Measurements from ENCODE around the gene BMF.

The BMF gene

DNA sequence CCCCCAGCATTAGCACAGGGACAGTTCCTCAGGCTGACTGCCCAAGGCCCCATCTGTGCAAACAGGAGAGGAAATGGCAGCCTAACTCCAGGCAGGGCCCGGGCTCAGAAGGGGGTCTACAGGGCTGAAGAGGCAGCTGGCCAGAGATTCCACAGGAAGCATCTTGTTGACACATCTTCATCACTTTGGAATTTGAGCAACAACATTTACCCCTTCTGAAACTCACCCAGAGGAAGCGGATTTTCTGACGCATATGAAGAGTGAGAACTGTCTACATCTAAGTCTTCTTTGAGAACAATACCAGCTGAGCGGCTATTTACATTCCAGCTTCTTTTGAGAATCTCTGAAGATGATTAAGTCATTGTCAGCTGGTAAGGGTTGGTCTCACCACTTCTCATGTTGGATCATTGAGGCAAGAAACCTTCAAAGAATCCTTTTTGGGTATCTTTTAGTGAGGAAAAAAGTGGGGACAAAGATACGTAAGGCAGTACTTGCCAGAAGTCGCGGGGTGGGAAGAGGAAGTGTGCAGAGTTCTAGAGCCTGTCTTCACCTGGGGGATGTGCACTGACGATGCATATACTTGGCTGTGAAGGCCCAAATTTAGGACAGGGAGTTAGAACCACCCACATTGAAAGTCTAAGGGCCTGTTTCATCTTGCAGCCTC is 44.3 kb downstream of the BMF start:
- no peak for DNase-seq

DNA sequence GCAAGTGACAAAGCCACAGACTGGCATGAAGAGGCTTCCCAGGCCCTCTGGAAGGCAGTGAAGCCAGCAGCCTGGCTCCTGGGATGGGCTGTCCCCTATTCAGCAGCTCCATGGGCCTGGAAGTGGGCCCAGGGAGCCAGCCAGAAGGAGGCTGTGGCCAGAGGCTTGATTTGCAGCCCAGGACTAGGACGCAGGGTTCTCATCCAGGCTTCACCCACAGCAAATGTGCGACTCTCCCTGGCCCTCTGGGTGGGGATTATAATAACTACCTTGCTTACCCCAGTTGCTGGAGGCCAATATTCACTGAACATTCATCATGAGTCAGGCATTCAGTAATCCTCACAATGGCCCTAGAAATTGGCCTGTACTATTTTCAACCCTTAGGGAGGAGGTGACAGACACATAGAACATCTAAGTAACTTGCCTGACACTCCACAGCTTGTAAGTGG is 45.1 kb downstream of the BMF start:
- DNase-seq: no peak

DNA sequence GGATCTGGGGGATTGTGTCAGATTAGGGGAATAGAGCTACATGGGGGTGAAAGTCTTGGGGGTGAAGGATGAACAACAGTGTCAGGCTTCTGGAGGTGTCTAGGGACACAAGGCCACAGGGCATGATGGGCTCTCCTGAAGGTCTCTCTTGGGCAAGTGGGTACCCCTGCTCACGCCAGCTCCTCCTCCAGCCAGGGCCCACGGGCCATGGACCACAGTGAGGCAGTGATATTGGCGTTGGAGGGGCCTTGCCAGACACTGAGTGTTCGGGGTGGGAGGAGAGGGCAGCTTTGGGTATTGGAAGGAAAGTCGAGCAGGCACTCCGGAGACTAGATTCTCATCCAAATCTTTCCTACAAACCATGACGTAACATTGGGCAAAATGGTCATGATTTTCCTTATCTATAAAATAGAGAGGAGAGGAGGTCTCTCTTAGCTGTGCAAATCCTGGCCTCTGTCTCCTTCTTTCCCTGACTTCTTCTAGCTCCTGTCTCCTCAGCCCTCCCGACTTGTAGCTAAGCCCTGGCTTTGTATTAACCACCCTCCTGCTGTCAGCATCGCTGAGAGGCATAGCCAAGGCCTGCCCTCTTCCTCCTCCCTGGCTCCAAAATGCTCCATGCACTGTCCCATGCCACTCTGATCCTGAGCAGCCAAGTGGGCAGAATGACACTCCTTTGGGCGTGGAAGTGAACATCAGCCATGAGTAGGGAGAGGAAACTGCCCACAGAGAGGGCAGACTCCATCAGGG is 45.7 kb downstream of the BMF start:
- DNase-seq: no peak

DNA sequence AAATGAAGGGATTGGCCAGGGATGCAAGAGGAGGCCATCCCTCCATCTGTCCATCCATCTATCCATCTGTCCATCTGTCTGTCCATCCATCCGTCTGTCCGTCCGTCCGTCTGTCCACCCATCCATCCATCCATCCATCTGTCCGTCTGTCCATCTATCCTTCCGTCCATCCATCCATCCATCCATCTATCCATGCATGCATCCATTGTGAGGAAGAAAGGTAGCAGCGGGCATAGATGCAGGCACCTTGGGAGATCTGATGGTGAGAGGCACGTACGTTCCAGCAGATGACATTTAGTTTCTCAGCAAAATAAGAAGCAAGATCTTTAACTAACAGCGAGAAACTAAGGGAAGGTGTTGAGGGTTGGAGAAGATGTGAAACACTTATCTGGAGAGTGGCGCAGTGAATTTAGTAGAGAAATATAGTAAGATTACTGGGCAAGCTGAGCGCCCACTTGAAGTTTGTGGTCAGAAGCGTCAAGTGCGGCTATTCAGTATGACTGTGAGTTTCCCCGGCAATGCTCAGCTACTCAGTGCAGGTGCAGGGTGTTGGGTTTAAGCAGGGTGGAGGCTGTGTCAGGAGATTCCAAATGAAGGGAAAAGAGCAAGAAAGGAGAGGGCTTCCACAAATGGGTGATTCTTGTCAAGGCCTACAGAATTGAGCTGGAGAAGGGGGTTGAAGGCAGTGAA is 47.3 kb downstream of the BMF start:
- DNase-seq: no peak

DNA sequence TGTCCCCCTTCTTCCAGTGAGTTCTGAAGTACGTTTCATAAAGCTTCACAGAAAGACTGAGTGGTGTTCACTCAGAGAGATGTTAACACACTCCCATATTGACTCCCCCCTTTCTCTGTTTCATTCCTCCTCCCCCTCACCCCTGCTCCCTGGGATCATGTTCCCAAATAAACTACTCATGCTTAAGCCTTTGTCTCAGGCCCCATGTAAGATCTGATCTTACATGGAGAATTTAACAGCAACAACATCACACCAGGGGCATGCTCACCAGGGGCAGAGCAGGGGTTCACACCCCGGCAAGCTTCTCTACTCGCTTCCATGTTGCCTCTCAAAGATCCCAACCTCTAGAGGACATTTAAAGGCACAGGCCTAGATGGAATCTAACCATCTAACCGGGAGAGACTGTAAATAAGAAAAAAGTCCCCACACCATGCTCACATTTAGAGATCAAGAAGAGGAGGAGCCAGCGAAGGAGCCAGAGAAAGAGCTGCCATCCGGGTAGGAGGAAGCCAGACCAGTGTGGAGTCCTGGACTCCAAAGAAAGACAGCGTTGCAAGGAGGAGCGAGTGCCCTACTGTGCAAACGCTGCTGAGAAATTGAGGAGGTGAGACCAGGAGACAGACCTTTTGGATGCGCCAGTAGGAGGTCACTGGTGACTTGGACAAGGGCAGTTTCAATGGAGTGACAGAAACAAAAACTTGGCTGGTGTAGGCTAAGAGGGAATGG is 48.3 kb downstream of the BMF start:
- DNase-seq: peak; percentile 24

DNA sequence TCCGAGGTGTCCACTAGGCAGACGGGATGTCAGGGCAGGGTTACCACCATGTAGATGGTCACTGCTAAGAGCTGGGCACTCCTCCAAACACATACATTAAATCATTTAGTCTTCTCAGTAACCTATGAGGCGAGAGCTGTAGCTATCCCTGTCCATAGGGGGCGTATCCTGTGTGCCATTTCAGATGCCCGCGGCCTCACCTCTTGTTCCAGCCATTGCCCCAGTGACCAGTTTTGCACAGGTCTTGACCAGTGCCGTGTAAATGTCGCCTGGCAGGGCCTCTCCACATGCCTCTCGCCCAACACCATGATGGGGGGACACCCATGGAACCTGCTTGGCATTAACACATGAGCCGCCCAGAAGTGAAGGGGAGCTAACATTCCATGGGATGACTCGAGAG is 48.9 kb downstream of the BMF start:
- DNase-seq: peak; percentile 17

DNA sequence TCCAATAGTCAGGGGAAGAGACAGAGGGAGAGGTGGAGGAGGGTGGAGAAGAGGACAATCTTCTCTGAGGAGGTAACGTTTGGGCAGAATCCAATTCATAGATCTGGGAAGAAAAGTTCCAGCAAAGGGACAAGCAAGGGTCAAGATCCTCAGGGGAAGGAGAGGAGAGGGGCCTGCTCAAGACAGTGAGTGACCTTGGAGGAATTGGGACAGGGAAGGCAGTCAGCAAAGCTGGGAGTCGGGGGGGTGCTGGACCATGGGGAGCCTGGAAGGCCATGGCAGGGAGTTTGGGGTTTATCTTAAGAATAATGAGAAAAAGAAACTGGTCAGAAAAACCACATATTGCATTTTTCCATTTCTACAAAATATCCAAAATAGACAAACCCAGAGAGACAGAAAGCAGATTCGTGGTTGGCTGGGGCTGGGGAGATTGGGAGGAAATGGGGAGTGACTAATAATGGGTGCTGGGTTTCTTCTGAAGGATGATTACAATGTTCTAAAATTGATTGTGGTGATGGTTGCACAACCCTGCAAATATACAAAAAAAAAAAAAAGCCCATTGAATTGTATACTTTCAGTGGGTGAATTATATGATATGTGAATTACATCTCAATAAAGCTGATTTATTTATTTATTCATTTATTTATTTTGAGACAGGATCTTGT is 50.1 kb downstream of the BMF start:
- DNase-seq: peak; percentile 21

DNA sequence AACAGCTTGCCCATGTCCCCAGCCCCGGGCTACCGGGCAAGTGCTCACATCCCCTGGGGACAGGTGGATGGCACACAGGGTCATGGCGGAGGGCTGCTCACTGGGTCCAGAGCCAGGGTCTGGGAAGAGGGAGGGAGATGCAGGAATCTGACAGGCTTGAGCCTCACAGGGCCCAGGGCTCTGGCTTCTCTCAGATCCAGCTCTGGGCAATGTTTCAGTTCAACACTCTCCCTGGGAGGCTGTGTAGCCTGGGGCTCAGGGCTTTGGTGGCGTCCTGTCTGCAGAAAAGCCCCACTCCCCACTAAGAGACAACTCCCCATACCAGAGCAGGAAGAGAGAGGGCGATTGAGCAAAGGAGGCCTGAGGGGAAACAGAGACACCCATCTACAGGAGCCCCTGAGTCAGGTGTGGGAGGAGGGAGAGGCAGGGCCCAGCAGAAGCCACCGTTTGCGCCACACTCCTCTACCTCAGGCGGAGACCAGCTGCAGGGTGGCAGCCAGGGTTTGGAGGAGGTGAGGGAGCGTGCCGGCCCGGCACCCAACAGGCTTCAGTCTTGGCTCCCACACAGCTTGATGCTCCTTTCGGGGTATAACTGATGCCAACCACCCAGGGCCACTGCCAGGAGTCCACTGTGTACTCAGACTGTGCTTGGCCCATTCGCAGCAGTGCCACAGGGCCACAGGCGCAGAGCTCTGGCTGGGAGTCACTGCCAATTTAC is 52.9 kb downstream of the BMF start:
- DNase-seq: no peak

DNA sequence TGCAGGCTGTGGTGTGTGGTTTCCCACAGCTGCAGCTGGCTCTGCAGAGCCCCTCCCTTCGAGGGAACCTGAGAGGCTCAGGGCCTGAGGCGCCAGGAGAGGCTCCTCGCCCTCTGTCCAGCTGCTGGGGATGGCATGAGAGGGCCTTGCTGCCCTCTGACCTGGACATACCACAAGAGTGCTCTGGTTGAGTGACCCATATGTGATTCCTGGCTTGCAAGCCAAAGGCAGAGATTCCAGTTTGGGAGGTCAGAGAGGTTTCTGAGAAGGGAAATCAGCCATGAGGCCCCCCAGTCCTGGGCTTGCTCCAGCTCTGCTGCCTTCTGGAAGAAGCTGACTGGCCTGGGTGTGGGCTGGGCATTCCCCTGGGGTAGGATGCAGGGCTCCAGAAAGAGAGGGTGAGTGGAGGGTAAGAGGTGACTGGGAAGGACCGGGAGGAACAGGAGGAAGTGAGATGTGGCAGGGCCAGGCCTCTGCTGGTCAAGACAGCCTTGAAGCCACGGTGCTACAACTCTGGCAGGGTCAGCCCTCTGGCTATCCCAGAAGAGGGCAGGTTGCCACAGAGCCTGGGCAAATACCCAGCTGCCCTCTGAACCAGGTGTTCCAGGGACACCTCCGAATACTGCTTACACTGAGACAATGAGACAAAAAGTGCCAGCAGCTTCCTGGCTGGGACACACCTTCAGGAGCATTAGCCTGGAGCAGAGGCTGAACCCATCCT is 53.7 kb downstream of the BMF start:
- DNase-seq: no peak

DNA sequence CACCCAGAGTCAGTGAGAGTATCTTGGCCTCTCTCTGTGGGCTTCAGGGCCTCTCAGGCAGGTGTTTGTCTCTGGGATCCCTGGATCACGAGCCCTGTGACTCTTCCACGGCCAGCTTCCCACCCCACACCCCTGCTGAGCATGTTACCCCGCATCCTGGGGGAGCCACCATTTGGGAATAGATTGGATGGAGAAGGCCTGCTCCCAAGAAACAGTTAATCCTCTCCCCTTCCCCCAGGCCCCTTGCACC is 54.1 kb downstream of the BMF start:
- DNase-seq: no peak

DNA sequence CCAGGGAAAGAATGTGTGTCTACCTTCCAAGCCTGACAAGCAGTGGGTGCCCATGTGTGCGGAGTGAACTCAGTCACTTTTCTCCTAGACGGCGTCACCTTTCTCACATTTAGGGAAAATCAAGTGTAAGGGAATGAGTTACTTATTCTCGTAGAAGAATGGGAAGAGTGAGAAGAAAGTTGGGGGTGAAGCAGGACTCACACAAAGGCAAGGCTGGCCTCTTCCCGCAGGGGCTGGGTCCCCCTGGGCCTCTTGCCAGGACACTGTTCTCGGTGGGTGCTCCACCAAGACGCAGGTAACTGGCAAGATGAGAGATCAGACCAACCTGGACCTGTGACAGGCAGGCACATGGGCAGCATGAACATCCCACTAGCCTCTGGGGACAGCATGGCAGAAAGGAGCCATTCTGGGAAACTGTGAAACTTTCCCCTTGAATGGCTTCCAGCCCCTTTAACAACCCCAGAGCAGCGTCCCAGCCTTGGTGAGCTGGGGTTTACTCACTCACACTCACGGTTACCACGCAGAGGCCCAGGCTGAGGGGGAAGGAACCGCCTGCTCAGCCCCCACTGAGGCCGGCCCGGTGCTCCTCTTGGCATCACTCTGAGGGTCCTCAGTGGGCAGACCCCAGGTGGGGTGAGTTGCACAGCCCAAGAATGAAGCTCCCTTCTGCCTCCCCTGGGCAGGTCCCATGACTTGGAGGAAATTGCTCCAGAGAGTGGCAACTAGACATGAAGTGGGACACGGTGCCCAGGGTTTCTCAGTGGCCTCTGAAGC is 54.7 kb downstream of the BMF start:
- DNase-seq: no peak

DNA sequence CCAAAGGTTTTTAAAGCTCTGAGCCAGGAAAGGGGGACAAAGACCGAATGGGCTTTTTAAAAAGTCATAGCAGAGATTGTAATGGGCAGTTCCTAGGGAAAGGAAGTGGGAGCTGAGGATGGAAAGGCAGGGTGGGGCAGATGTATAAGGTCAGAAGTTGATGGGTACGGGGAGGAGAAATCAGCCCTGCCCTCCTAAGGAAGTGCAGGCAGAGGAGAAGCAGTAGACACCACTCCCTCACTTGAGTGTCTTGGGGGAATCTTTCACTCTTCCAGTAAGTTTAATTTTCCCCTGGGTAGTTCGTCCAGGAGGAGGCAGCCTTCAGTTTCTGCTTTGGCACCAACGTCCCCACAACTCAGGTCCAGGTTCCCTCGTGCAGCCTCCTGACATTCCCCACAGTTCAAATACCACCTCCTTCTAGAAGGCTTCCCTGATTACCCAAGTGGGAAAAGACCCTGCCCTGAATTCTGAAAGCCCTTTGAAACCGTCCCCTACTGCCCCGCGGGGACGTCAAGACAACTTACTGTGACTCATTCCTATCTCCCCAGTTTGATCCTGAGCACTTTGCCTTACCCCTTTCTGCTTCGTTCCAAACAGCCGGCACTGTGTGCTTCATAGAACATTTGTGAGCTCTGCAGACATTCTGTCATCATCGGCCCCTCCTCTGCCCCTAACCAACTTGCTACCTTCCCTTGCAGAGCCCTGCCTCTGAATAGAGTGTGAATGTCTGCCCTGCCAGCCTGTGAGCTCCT is 55.4 kb downstream of the BMF start:
- DNase-seq: no peak

DNA sequence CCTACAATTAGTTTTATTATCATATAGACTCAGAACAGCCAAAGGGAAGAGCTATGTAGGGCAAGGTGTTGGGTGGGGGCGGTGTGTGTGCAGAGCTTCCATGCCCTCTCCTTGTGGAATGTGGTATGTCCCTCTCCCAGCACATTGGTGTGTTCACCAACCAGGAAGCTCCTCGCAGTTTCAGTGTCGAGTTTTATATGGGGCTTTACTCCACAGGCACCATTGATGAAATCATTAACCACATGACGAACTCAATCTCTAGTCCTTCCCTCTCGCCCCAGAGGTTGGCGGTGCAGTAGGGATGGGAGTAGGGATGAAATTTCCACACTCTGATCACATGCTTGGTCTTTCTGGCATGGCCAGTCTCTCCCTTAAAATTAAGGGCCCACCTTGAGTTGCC is 56.1 kb downstream of the BMF start:
- DNase-seq: no peak

DNA sequence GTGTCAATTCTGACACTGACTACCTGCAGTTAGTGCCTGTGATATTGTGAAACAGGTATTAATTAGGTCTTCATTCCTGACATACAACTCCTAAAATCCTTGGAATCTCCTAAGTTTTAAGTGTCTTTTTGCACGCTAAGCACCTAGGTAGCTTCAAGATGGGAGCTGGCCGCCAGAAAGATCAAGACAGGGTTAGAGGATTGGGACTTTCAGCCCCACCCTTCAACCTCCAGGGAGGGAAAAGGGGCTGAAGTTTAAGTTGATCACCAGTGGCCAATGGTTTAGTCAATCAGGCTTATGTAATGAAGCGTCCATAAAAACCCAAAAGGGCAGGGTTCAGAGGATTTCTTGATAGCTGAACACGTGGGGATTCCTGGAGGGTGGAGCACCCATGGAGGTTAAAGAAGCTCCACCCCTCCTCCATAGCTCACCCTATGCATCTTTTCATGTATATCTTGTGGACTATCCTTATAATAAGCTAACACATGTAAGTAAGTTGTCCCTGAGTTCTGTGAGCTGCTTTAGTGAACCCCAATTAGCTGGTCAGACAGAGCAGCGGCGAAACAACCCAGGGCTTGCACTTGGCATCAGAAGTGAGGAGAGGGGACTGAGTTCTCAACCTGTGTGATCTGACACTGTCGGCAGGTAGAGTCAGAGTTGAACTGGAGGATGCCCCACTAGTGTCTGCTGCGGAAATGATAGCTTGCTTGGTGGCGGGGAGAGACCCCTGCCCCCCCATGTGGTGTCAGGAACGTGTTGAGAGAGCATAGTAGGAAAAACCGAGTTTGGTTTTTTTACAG is 56.9 kb downstream of the BMF start:
- no peak for DNase-seq

DNA sequence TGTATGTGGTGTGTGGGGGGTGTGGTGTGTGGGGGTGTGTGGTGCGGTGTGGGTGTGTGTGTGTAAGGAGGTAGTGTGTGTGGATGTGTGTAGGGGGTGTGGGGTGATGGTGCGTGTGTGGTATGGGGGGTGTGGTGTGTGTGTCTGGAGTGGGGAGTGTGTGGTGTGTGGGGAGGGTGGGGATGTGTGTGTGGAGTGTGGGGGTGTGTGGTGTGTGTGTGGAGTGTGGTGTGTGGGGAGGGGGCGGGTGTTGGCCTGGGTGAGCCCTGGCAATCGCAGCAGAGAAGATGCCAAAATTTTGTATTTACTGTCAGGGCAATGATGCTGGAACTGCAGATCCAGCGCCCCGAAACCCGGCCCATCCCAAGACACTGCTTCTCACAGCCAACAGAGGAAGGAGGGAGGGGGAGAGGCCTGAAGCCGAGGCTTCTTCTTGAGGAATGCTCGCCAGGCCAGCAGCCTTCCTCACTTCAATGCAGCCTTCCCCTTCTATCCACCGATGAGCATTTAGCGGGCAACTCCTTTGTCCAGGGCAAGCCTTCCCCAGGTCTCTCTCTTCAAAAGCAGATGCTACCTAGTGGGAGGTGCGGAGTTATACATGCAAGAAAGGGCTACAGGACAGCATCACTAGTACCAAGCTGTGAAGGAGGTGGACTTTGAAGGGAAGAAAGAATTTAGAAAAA is 57.8 kb downstream of the BMF start:
- no peak for DNase-seq

DNA sequence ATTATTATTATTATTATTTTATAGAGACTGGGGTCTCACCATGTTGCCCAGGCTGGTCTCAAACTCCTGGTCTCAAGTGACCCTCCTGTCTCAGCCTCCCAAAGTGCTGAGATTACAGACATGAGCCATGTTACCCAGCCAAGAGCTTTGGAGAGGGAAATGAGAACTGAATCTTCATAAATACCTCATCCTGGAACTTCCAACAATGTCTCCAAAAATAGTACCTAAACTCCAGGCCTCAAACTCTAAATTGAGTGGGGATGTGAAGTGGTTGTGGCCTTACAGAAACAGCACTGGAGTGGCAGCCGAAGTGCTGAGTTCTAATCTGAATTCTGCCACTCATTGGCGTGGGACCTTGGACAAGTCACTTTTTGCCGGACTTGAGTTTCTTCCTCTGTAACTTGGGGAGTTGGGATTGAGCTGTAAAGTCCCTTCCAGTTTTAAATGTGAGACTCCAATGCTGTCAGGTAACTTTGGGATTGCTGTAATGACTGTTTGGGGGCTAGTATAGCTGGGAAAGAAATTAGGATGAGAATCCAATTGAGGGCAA is 59.7 kb downstream of the BMF start:
- DNase-seq: no peak

DNA sequence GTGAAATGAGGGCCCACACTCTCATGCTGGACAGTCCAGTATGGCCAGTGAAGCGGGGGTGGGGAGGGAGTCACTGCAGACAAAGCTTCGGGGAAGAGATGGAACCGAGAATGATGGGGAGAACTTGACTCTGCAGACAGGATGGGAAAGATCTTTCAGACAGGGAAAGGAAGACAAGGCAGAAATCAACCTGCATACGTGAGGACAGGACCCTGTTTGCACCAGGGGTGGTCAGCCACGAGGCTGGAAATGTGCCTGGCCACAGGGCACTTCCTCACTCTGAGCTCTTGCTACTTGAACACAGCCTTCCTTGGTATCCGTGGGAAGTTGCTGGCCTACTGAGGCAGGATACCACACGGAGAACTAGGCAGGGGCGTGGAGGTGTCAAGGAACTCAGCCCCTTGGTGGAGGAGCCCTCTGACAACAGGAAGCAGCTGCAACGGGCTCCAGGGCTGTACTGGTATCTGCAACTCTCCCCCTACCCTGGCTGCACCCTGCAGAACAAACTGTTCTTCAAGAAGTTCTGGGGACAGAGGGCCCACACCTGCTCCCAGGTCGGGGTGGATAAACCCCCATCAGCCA is 60.4 kb downstream of the BMF start:
- DNase-seq: no peak

Measured in right forelimb (tissue), 1 donor.